ENCODE measurements around the gene PRAC1. TPM values are rescaled to one million over a fixed set of nuclear protein-coding genes. Genes with fewer than 3 reads are reported as not detected.

PRAC1 gene
- total RNA-seq, 3 donors from 2014 or later (not counting 1 experiment from before 2014, with no cell fraction given) = not detected

GRCh38 chr17:48754500-48755261, 32.4 kb upstream of the PRAC1 start:
- intact Hi-C loops (cut with micrococcal nuclease) = loop anchor here (5.0 to 10.0 kb wide), 2 partner anchors 32 to 140 kb away; partner anchors contain the start of genes HOXB7, HOXB8, PRAC1 and PRAC2

GRCh38 chr17:48753794-48754499, 31.6 kb upstream of the PRAC1 start:
- Mint-ChIP-seq H3K4me3 (no peak overlapping the region), H3K27me3 (ENCODE audit: low read depth in 2 of 2) (peaks cover 69 to 72% of the 10 kb centered on the region in 2 donors), H3K9me3 (no peaks in the 10 kb centered on the region), H3K27ac (no peak overlapping the region), H3K36me3 (no peaks in the 10 kb centered on the region), H3K4me1 (peaks cover 0 to 5% of the 10 kb centered on the region in 2 donors)
- TF ChIP-seq CTCF (IDR thresholded peaks at IDR 0.05) = no peak
- DNase-seq (no peak), ATAC-seq (no peak)
- 13% methylated on average over 21 of the region's 22 CpGs for WGBS (ENCODE audit: insufficient coverage)
- no peak overlapping the region for H3K27ac ChIP-seq (ENCODE audit: low read length)
- H3K9me3 ChIP-seq (ENCODE audit: control insufficient read depth, insufficient read depth, low read length) = no peaks in the 10 kb centered on the region
- H3K4me1 ChIP-seq (ENCODE audit: control insufficient read depth, insufficient read depth, low read length) = peaks cover 13% of the 10 kb centered on the region
- no peaks in the 10 kb centered on the region for H3K36me3 ChIP-seq (ENCODE audit: control insufficient read depth, insufficient read depth, low read length)
- H3K27me3 ChIP-seq (ENCODE audit: control insufficient read depth, insufficient read depth, low read length) = peaks cover 65% of the 10 kb centered on the region
- intact Hi-C loops (cut with micrococcal nuclease) = loop anchor here (10.0 kb wide), 1 partner anchor 139 kb away; the partner anchor contains the start of genes HOXB7 and HOXB8
- no peak overlapping the region for H3K4me3 ChIP-seq (ENCODE audit: low read length)

More at GRCh38 chr17:48754500-48755261, 32.4 kb upstream of the PRAC1 start:
- ATAC-seq (no peak), DNase-seq (no peak)
- no peaks in the 10 kb centered on the region for H3K9me3 ChIP-seq (ENCODE audit: control insufficient read depth, insufficient read depth, low read length)
- TF ChIP-seq CTCF (IDR thresholded peaks at IDR 0.05) = no peak
- Mint-ChIP-seq H3K4me1 (peaks cover 0 to 5% of the 10 kb centered on the region in 2 donors), H3K9me3 (no peaks in the 10 kb centered on the region), H3K27ac (no peak overlapping the region), H3K36me3 (no peaks in the 10 kb centered on the region), H3K27me3 (ENCODE audit: low read depth in 2 of 2) (peaks cover 65 to 72% of the 10 kb centered on the region in 2 donors), H3K4me3 (no peak overlapping the region)
- H3K27me3 ChIP-seq (ENCODE audit: control insufficient read depth, insufficient read depth, low read length) = peaks cover 60% of the 10 kb centered on the region
- no peak overlapping the region for H3K27ac ChIP-seq (ENCODE audit: low read length)
- WGBS (ENCODE audit: insufficient coverage) = 9% methylated on average over 52 of the region's 52 CpGs
- no peaks in the 10 kb centered on the region for H3K36me3 ChIP-seq (ENCODE audit: control insufficient read depth, insufficient read depth, low read length)
- H3K4me1 ChIP-seq (ENCODE audit: control insufficient read depth, insufficient read depth, low read length) = peaks cover 13% of the 10 kb centered on the region
- H3K4me3 ChIP-seq (ENCODE audit: low read length) = no peak overlapping the region

DNA sequence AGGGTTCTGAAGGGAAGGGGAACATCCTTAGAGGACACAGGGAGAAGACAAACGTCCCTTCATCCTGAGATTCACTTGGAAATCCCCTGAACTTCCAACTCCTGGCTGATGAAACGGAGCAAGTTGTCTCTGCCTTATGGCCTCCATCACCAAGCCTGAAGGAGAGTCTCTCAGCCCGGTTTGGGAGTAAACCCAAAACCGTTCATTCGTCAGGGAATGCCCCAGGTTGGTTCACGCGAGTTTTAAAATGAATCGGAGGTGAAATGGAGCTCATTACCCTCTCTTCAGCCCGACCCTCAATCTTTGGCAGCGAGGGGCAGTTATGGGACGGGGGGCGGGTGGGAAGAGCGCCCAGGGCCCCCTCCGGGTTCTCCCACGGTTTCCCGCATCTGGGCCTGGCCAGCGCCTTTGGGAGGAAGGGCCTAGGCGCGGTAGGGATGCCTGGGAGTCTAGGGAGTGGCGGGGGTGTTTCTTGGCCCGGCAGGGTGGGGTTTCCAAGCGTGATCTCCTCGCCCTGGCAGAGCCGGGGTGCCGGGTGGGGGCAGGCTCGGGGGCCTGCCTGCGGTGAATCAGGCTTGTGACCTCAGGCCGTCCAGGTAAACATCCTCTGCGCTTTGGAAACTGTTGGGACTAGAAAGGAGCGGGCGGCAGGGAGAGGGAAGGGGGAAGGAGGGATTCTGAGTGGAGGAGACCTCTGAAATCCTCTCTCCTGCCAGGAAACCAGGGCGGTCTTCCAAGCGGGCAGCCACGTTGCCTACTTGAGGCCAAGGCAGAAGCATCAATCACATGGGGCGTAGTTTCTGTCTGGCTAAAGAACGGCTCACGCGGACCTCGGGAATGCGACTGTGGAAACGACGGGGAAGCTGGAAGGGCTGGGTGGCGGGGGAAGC, 30.3 kb upstream of the PRAC1 start:
- Histone ChIP-seq H3K4me3 (ENCODE audit: low read length) (no peak overlapping the region), H3K9me3 (ENCODE audit: control insufficient read depth, insufficient read depth, low read length) (no peaks in the 10 kb centered on the region), H3K27ac (ENCODE audit: low read length) (no peak overlapping the region), H3K36me3 (ENCODE audit: control insufficient read depth, insufficient read depth, low read length) (no peaks in the 10 kb centered on the region), H3K27me3 (ENCODE audit: control insufficient read depth, insufficient read depth, low read length) (peaks cover 77% of the 10 kb centered on the region), H3K4me1 (ENCODE audit: control insufficient read depth, insufficient read depth, low read length) (peaks cover 16% of the 10 kb centered on the region)
- intact Hi-C loops (cut with micrococcal nuclease) = loop anchor here (10.0 kb wide), 1 partner anchor 138 kb away; the partner anchor contains the start of genes HOXB7 and HOXB8
- TF ChIP-seq CTCF (IDR thresholded peaks at IDR 0.05) = no peak
- DNase-seq (no peak), ATAC-seq (no peak)
- no peak overlapping the region for H3K4me3 Mint-ChIP-seq
- H3K4me1 Mint-ChIP-seq = peaks cover 0 to 5% of the 10 kb centered on the region in 2 donors
- no peaks in the 10 kb centered on the region for H3K9me3 Mint-ChIP-seq
- no peaks in the 10 kb centered on the region for H3K36me3 Mint-ChIP-seq
- H3K27ac Mint-ChIP-seq = no peak overlapping the region
- WGBS (ENCODE audit: insufficient coverage) = 11% methylated on average over 43 of the region's 43 CpGs
- peaks cover 70 to 72% of the 10 kb centered on the region in 2 donors for H3K27me3 Mint-ChIP-seq (ENCODE audit: low read depth in 2 of 2)
